GM19043 (cell line): ENCODE data around the gene ANKRD22.

Source experiments
- ATAC-seq: cut with Tn5 transposase; IDR thresholded peaks from one replicate; pipeline ENCODE4 v1.9.1; 2021; ENCODE audit warnings: low read depth; ENCODE audit not compliant: unreplicated experiment

ANKRD22 gene

GRCh38 chr10:88803641-88804040 lies 48.0 kb downstream of the ANKRD22 start:
- ATAC-seq = no peak

GRCh38 chr10:88802523-88803285 lies 48.9 kb downstream of the ANKRD22 start, which contains the start of gene LIPM:
LIPM (plus strand) TSS chr10:88802730; CDS start chr10:88802897, 167 bp downstream.
- no peak for ATAC-seq

- ATAC-seq = no peak
These were observed 51.2 kb downstream of the ANKRD22 start for GRCh38 chr10:88800152-88801125.

DNA sequence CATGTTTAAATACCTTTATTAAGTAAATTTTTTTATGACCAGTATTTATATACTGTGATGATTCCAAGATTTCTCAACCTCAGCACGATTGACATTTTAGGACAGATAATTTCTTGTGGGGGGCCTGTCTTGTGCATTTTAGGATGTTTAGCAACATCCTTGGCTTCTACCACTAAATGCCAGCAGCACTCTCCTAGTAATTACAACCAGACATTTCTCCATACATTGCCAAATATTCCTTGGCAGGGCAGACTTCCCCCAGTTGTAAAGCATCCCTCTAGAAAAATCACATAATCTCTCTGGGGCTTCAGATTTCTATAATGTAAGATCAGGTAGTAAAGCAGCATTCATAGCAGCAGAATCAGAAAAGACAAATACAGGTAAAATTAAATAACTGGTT lies 56.9 kb downstream of the ANKRD22 start:
- ATAC-seq = no peak

DNA sequence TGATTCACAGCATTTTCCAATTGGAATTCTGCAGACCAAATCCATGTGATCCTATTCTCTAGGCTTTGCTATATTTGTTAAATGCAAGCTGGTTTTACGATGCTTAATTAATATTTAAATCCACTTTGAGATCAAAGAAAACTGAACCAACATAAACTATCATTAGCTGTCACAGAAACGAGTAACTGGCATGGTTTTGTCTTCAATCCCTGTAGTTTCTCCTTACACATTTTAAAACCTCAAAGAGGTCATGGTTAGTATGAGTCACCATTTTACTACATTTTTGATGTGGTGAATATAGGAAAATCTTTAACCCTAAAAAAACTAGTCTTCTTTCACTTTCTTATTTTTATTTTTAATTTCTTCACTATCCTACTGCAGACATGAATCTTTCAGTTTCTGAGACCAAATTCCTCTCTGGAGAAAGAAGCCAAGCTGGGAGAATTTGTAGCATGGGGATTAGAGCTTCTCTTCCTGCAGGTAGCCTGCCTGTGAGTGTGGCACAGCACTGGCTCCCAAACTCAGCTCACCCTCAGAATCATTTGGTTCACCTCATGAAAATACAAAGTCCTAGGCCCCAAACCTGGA lies 57.8 kb downstream of the ANKRD22 start:
- no peak for ATAC-seq

- no peak for ATAC-seq
These were observed 59.0 kb downstream of the ANKRD22 start for GRCh38 chr10:88792661-88793060.

GRCh38 chr10:88791924-88792323 lies 59.7 kb downstream of the ANKRD22 start:
- ATAC-seq = no peak

GRCh38 chr10:88788924-88789323 lies 62.7 kb downstream of the ANKRD22 start:
- ATAC-seq = no peak

- ATAC-seq = no peak
These were observed 64.2 kb downstream of the ANKRD22 start for GRCh38 chr10:88787463-88787862.

DNA sequence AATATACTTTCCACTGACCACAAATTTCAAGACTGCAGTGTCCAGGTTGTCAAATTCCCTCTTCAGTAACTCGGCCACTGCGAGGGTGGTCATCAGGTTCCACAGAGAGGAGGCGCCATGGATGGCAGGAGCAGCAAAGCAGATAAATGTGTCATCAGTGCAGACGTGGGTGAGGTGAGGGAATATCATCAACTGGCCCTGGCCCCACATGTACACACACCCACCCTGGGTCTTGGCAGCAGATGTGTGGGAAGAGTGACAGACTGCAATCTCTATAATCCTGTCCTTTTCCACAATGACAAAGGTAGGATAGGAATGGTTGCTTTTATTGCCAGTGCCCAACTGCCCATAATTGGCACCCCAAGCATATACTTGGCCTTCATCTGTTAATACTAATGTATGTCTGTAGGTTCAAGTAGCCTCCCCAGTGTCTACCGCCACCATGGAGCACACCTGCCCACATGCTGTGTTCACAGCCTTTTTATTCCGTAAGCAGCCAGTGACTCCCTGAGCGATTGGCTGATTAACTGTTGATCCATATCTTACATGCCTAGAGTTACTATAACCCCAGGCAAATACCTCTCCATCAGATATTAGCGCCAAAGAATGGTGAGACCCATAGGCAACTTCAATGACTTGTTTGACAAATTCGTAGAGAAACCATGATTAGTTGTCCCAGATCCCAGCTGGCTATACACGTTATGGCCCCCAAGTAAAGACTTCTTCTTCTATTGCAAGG lies 65.4 kb downstream of the ANKRD22 start:
- no peak for ATAC-seq

- ATAC-seq = no peak
These were observed 67.9 kb downstream of the ANKRD22 start for GRCh38 chr10:88783724-88784123.

DNA sequence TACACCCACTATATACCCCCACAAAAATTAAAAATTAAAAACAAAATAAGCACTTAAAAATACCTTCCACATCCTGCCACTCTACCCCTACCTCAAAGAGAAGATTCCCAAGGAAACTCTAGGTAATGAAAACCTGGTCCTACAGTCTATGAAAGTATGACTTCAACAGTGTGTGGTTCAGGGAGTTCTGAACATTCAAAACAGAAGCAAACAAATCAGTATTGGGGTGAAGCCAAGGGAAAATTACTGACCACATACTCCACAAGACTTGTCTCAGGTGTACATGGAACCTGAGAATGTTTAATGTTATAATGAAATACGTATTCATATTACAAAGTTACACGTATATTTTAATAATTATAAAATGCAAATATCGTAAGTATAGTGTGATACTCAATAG lies 69.4 kb downstream of the ANKRD22 start:
- no peak for ATAC-seq

DNA sequence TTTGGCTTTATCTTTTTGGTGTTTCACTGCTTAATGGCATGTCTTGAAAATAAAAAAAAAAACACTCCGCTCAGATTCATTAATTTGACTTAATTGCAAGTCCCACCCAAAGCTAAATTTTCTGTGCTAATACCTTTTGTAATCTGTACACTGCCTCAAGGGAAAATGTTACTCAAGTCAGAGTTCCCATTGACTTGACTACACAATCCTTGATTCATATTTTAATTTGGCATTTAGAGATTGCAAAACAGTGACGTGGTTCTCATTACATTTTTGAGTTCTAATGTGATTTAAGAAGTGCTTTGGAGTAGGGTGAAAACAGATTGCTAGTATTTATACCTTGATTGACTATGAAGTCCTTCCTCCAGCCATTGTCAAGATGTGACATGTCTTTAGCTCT lies 70.4 kb downstream of the ANKRD22 start:
- no peak for ATAC-seq
